Cardiac fibroblast (primary cell): ENCODE measurements around the gene LCN2.

ENCODE experiments used
- DNase-seq, 2 donors: peaks; one replicate each; pipeline versions ENCODE4 v3.0.0 to v3.0.0-alpha.2; 2010; ENCODE audit warnings: low read depth in 2 of 2
- H3K4me3 ChIP-seq, 2 donors: replicated peaks in 1 of 2; 1 replicate in 1 of 2; 2 replicates in 1 of 2; pipeline ENCODE4 v1.5.1; 2011; ENCODE audit warnings: low read depth in 2 of 2, low read length in 2 of 2, mild to moderate bottlenecking in 2 of 2, moderate library complexity in 1 of 2
- CTCF ChIP-seq: IDR thresholded peaks from one replicate; pipeline ENCODE4 v1.5.1; 2011; ENCODE audit warnings: low read depth, mild to moderate bottlenecking, low read length, inconsistent platforms

The LCN2 gene

GRCh38 chr9:128167209-128167608 is 18.0 kb downstream of the LCN2 start:
- no peak overlapping the region for H3K4me3 ChIP-seq
- TF ChIP-seq CTCF: no peak
- DNase-seq: no peak

GRCh38 chr9:128168731-128169308 is 19.6 kb downstream of the LCN2 start:
- no peak for TF ChIP-seq CTCF
- no peak overlapping the region for H3K4me3 ChIP-seq
- DNase-seq: no peak

- H3K4me3 ChIP-seq: no peak overlapping the region
- no peak for DNase-seq
- TF ChIP-seq CTCF: no peak
Observed at GRCh38 chr9:128169492-128169891, 20.2 kb downstream of the LCN2 start.

GRCh38 chr9:128169925-128170324 is 20.7 kb downstream of the LCN2 start:
- no peak overlapping the region for H3K4me3 ChIP-seq
- no peak for DNase-seq
- TF ChIP-seq CTCF: no peak

- H3K4me3 ChIP-seq: no peak overlapping the region
- TF ChIP-seq CTCF: no peak
- no peak for DNase-seq
Observed at GRCh38 chr9:128174062-128174461, 24.8 kb downstream of the LCN2 start.

- DNase-seq: peak; percentile 10 to 58
- TF ChIP-seq CTCF: no peak
- no peak overlapping the region for H3K4me3 ChIP-seq
Observed at GRCh38 chr9:128175102-128175563, 25.9 kb downstream of the LCN2 start.

GRCh38 chr9:128175726-128176125 is 26.5 kb downstream of the LCN2 start:
- no peak overlapping the region for H3K4me3 ChIP-seq
- DNase-seq: no peak
- no peak for TF ChIP-seq CTCF
